Uterus (tissue), 4 donors: ENCODE data around the gene PRSS12. TPM values are rescaled to one million over a fixed set of nuclear protein-coding genes. Genes with fewer than 3 reads are reported as not detected.
"Not testable (repeated sequence)": the region's sequence is repeated elsewhere in the genome, so short reads cannot be mapped to it uniquely, and the experiment has no call there.

Experiments
- DNase-seq, 2 donors: peaks; one replicate each; pipeline ENCODE4 v3.0.0-alpha.2; 2019 to 2020
- H3K27ac ChIP-seq, 2 donors: fragments of 200-600 bp; sonication (generic); 1 replicate in 1 of 2; 2 replicates in 1 of 2; pipeline ENCODE4 v1.5.1; 2016 to 2018
- H3K27me3 ChIP-seq, 2 donors: fragments of 200-600 bp; sonication (generic); one replicate each; pipeline ENCODE4 v1.5.1; 2018 to 2019; ENCODE audit warnings: control low read depth in 1 of 2
- H3K36me3 ChIP-seq, 2 donors: fragments of 200-600 bp; sonication (generic); one replicate each; pipeline ENCODE4 v1.5.1; 2019; ENCODE audit warnings: control low read depth in 1 of 2
- H3K4me1 ChIP-seq, 2 donors: fragments of 200-600 bp; sonication (generic); one replicate each; pipeline ENCODE4 v1.5.1; 2018 to 2019; ENCODE audit warnings: control low read depth in 1 of 2
- H3K4me3 ChIP-seq, 2 donors: fragments of 200-600 bp; sonication (generic); 1 replicate in 1 of 2; 2 replicates in 1 of 2; pipeline ENCODE4 v1.5.1; 2018 to 2019; ENCODE audit warnings: mild to moderate bottlenecking in 1 of 2
- H3K9me3 ChIP-seq, 2 donors: fragments of 200-600 bp; sonication (generic); one replicate each; pipeline ENCODE4 v1.5.1; 2019; ENCODE audit warnings: control low read depth in 1 of 2
- CTCF ChIP-seq, 4 experiments: fragments of 200-600 bp in 2 of 4; fragments of 450-650 bp in 2 of 4; sonication (generic) in 2 of 4; IDR thresholded peaks; one replicate each; pipeline ENCODE4 v1.5.1; 2016 to 2019; ENCODE audit warnings: antibody characterized with exemption in 4 of 4, mild to moderate bottlenecking in 2 of 4, moderate library complexity in 1 of 4
- POLR2A ChIP-seq, 2 donors: fragments of 450-650 bp; IDR thresholded peaks; one replicate each; pipeline ENCODE4 v1.6.1; 2016; ENCODE audit warnings: antibody characterized with exemption in 2 of 2, mild to moderate bottlenecking in 1 of 2, moderate library complexity in 1 of 2
- intact Hi-C: fragments of 100-400 bp; cut with DNase I; formaldehyde crosslinking; loops from one replicate; pipeline ENCODE4 v1.15.1; 2023; ENCODE audit warnings: low total_unique reads
- total RNA-seq, 4 donors: library from RNA; depleted of rRNA in 3 of 4; stranded (reverse); fragments of >200 nt in 3 of 4; gene quantifications; one replicate each; pipeline versions ENCODE4 v1.1.0 to v1.2.4, GENCODE V29; 2014 to 2023
- donor health status: DM: yes; HTN: yes; CAD: no.

Gene PRSS12
- total RNA-seq, 4 donors from 2014 or later: 0.15 to 52.1 (median 7.2) TPM

- Histone ChIP-seq H3K27ac (no peak overlapping the region), H3K27me3 (no peaks in the 10 kb centered on the region), H3K9me3 (no peaks in the 10 kb centered on the region), H3K4me1 (no peaks in the 10 kb centered on the region), H3K4me3 (no peak overlapping the region), H3K36me3 (no peaks in the 10 kb centered on the region)
- TF ChIP-seq POLR2A (IDR thresholded peaks at IDR 0.05): no peak
- TF ChIP-seq CTCF (IDR thresholded peaks at IDR 0.05): no peak
- intact Hi-C loops: no loop called here
- DNase-seq: no peak
These were observed 44.2 kb upstream of the PRSS12 start for GRCh38 chr4:118396881-118397622.

GRCh38 chr4:118395057-118395644, 42.3 kb upstream of the PRSS12 start:
- no peak overlapping the region for H3K27ac ChIP-seq
- no peaks in the 10 kb centered on the region for H3K4me1 ChIP-seq
- H3K9me3 ChIP-seq: no peaks in the 10 kb centered on the region
- DNase-seq: no peak
- TF ChIP-seq POLR2A (IDR thresholded peaks at IDR 0.05) (no peak), CTCF (IDR thresholded peaks at IDR 0.05) (no peak)
- intact Hi-C loops: no loop called here
- H3K27me3 ChIP-seq: no peaks in the 10 kb centered on the region
- no peak overlapping the region for H3K4me3 ChIP-seq
- no peaks in the 10 kb centered on the region for H3K36me3 ChIP-seq

- intact Hi-C loops, H3K27me3 ChIP-seq: not testable (repeated sequence)
These were observed 39.7 kb upstream of the PRSS12 start for GRCh38 chr4:118392509-118392908.

GRCh38 chr4:118390121-118390520, 37.3 kb upstream of the PRSS12 start:
- H3K4me3 ChIP-seq: no peak overlapping the region
- no peaks in the 10 kb centered on the region for H3K27me3 ChIP-seq
- TF ChIP-seq POLR2A (IDR thresholded peaks at IDR 0.05) (no peak), CTCF (IDR thresholded peaks at IDR 0.05) (no peak)
- intact Hi-C loops: no loop called here
- H3K27ac ChIP-seq: no peak overlapping the region
- no peaks in the 10 kb centered on the region for H3K4me1 ChIP-seq
- DNase-seq: no peak
- H3K9me3 ChIP-seq: no peaks in the 10 kb centered on the region
- H3K36me3 ChIP-seq: no peaks in the 10 kb centered on the region

More at GRCh38 chr4:118392509-118392908, 39.7 kb upstream of the PRSS12 start:
- DNase-seq, H3K27ac ChIP-seq, H3K36me3 ChIP-seq, H3K9me3 ChIP-seq, H3K4me3 ChIP-seq, H3K4me1 ChIP-seq: not testable (repeated sequence)

- no peak for DNase-seq
- no peaks in the 10 kb centered on the region for H3K36me3 ChIP-seq
- no peaks in the 10 kb centered on the region for H3K4me1 ChIP-seq
- intact Hi-C loops: no loop called here
- no peak overlapping the region for H3K4me3 ChIP-seq
- no peak overlapping the region for H3K27ac ChIP-seq
- no peak for TF ChIP-seq CTCF (IDR thresholded peaks at IDR 0.05)
- H3K9me3 ChIP-seq: no peaks in the 10 kb centered on the region
- no peaks in the 10 kb centered on the region for H3K27me3 ChIP-seq
These were observed 36.9 kb upstream of the PRSS12 start for GRCh38 chr4:118389721-118390120.
